Measurements from ENCODE around the gene DPP6. TPM values are rescaled to one million over a fixed set of nuclear protein-coding genes. Genes with fewer than 3 reads are reported as not detected.

DPP6 gene
- total RNA-seq, 4 donors from 2014 or later, result 0.30 to 11.8 (median 10.7) TPM

DNA sequence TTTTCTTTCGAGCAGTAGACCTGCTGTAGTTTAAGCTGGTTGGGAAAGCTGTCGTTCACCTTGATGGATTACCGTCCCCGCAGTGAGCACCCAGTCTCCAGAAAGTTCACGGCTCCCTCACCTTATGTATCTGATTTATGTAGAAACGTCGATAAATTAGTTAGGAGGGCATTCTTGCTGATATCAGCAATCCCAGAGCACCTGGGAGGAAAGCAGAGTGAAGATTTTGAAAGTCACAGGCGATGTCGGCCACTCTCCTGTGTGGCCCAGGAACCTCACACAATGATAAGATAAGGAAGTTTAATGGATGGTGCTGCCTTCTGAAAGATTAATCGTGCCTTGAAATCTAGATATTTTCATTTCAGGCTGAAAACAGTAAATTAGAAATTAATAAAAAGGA lies 336.8 kb downstream of the DPP6 start:
- H3K4me3 ChIP-seq, result no peak overlapping the region
- DNase-seq (ENCODE audit: low spot score in 2 of 2), result no peak
- H3K4me1 ChIP-seq, result no peaks in the 10 kb centered on the region
- no peak for TF ChIP-seq POLR2A (IDR thresholded peaks at IDR 0.05)
- TF ChIP-seq EP300 (IDR thresholded peaks at IDR 0.05), result no peak
- TF ChIP-seq, protein P1, sequence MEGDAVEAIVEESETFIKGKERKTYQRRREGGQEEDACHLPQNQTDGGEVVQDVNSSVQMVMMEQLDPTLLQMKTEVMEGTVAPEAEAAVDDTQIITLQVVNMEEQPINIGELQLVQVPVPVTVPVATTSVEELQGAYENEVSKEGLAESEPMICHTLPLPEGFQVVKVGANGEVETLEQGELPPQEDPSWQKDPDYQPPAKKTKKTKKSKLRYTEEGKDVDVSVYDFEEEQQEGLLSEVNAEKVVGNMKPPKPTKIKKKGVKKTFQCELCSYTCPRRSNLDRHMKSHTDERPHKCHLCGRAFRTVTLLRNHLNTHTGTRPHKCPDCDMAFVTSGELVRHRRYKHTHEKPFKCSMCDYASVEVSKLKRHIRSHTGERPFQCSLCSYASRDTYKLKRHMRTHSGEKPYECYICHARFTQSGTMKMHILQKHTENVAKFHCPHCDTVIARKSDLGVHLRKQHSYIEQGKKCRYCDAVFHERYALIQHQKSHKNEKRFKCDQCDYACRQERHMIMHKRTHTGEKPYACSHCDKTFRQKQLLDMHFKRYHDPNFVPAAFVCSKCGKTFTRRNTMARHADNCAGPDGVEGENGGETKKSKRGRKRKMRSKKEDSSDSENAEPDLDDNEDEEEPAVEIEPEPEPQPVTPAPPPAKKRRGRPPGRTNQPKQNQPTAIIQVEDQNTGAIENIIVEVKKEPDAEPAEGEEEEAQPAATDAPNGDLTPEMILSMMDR (IDR thresholded peaks at IDR 0.05), result no peak
- TF ChIP-seq POLR2AphosphoS5 (IDR thresholded peaks at IDR 0.05), result no peak
- peaks cover 3% of the 10 kb centered on the region for H3K9me3 ChIP-seq
- no peak overlapping the region for H3K27ac ChIP-seq
- H3K36me3 ChIP-seq, result no peaks in the 10 kb centered on the region
- WGBS, result 74% methylated on average over 10 of the region's 10 CpGs
- H3K27me3 ChIP-seq, result no peaks in the 10 kb centered on the region

DNA sequence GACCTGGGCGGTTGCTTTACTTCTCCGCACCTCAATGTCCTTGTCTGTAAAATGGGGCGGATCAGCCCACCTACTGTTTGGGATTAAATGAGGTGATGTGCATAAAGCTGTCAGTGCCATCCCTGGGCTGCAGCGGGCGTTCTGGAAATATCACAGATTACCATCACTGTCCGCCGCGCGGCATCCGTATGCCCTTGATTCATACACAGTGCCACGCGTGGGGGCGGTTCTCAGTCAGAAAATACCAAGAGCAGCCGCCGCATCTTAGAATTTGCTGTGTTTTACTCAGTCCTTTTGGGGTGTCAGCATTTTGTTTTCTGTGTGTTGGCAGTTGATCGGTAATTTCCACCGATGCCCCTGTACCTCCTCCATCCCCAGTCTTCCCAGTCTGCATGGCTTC lies 338.8 kb downstream of the DPP6 start:
- WGBS, result 95% methylated on average over 17 of the region's 17 CpGs
- TF ChIP-seq EP300 (IDR thresholded peaks at IDR 0.05) (no peak), POLR2A (IDR thresholded peaks at IDR 0.05) (no peak), POLR2AphosphoS5 (IDR thresholded peaks at IDR 0.05) (no peak)
- TF ChIP-seq, protein P1 (IDR thresholded peaks at IDR 0.05), result no peak
- Histone ChIP-seq H3K27me3 (no peaks in the 10 kb centered on the region), H3K9me3 (peaks cover 3% of the 10 kb centered on the region), H3K4me1 (no peaks in the 10 kb centered on the region), H3K27ac (no peak overlapping the region), H3K4me3 (no peak overlapping the region), H3K36me3 (no peaks in the 10 kb centered on the region)
- DNase-seq (ENCODE audit: low spot score in 2 of 2), result no peak

- Histone ChIP-seq H3K36me3 (no peaks in the 10 kb centered on the region), H3K27me3 (no peaks in the 10 kb centered on the region), H3K9me3 (no peaks in the 10 kb centered on the region), H3K4me3 (no peak overlapping the region), H3K27ac (no peak overlapping the region), H3K4me1 (no peaks in the 10 kb centered on the region)
- WGBS, result 93% methylated on average over 2 of the region's 2 CpGs
- DNase-seq (ENCODE audit: low spot score in 2 of 2), result no peak
- TF ChIP-seq EP300 (IDR thresholded peaks at IDR 0.05), result no peak
- TF ChIP-seq POLR2A (IDR thresholded peaks at IDR 0.05), result no peak
- TF ChIP-seq POLR2AphosphoS5 (IDR thresholded peaks at IDR 0.05), result no peak
- TF ChIP-seq, protein P1 (IDR thresholded peaks at IDR 0.05), result no peak
These were observed 342.6 kb downstream of the DPP6 start for GRCh38 chr7:154394804-154395203.

GRCh38 chr7:154406312-154406711 lies 354.1 kb downstream of the DPP6 start:
- Histone ChIP-seq H3K4me3 (no peak overlapping the region), H3K27me3 (peaks cover 3% of the 10 kb centered on the region), H3K4me1 (no peaks in the 10 kb centered on the region), H3K9me3 (no peaks in the 10 kb centered on the region), H3K36me3 (no peaks in the 10 kb centered on the region), H3K27ac (no peak overlapping the region)
- TF ChIP-seq, protein P1 (IDR thresholded peaks at IDR 0.05), result no peak
- TF ChIP-seq EP300 (IDR thresholded peaks at IDR 0.05) (no peak), POLR2AphosphoS5 (IDR thresholded peaks at IDR 0.05) (no peak), POLR2A (IDR thresholded peaks at IDR 0.05) (no peak)
- DNase-seq (ENCODE audit: low spot score in 2 of 2), result no peak
- WGBS, result 79% methylated on average over 8 of the region's 8 CpGs

DNA sequence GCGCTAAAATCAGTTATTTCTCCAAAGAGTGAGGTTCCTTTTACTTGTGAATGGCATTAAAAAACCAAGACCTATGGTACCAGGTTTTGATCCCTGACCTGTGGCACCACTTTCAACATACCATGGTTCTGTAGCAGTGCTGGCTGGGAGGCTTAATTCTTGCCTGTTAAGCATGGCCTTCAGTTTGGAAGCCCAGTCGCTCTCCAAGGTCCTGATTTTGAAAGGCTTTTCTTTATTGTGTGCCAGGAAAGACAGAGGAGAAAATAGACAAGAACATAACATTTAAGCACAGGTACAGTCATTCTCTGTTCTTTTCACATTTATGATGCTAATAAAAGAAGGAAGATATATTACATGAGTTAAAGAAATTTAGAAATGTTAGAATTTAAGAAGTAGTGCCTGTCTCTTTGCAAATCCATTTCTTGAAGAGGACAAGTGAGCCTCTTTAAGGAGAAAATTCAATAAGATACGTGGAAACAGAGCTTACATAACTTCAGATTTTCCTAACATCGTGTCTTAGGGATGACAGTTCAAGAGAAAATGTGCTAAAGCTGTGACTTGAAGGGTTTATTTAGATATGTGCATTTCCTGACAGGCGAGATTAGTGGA lies 357.6 kb downstream of the DPP6 start:
- WGBS, result 49% methylated on average over 5 of the region's 5 CpGs

GRCh38 chr7:154412105-154412504 lies 359.9 kb downstream of the DPP6 start:
- Histone ChIP-seq H3K4me1 (no peaks in the 10 kb centered on the region), H3K4me3 (no peak overlapping the region), H3K36me3 (no peaks in the 10 kb centered on the region), H3K27me3 (no peaks in the 10 kb centered on the region), H3K27ac (no peak overlapping the region), H3K9me3 (no peaks in the 10 kb centered on the region)
- WGBS, result 72% methylated on average over 2 of the region's 2 CpGs
- TF ChIP-seq EP300 (IDR thresholded peaks at IDR 0.05) (no peak), POLR2A (IDR thresholded peaks at IDR 0.05) (no peak), POLR2AphosphoS5 (IDR thresholded peaks at IDR 0.05) (no peak)
- TF ChIP-seq, protein P1 (IDR thresholded peaks at IDR 0.05), result no peak
- no peak for DNase-seq (ENCODE audit: low spot score in 2 of 2)

More for the DNA sequence above, 357.6 kb downstream of the DPP6 start:
- no peak for TF ChIP-seq EP300 (IDR thresholded peaks at IDR 0.05)
- no peaks in the 10 kb centered on the region for H3K36me3 ChIP-seq
- H3K9me3 ChIP-seq, result no peaks in the 10 kb centered on the region
- H3K27me3 ChIP-seq, result no peaks in the 10 kb centered on the region
- no peaks in the 10 kb centered on the region for H3K4me1 ChIP-seq
- no peak overlapping the region for H3K4me3 ChIP-seq
- no peak for DNase-seq (ENCODE audit: low spot score in 2 of 2)
- H3K27ac ChIP-seq, result no peak overlapping the region
